Small intestine (tissue), 7 donors: ENCODE data around the gene APOL1. TPM values are rescaled to one million over a fixed set of nuclear protein-coding genes. Genes with fewer than 3 reads are reported as not detected.

Experiments
- DNase-seq, 2 donors: peaks; one replicate each; pipeline versions ENCODE4 v3.0.0 to v3.0.0-alpha.2; 2013
- FAIRE-seq: peaks from 2 replicates; lab custom pipeline; 2012; peaks lifted over from hg19 to GRCh38; lab: Jason Lieb, UNC
- H3K27ac ChIP-seq, 3 donors: one replicate each; pipeline ENCODE4 v1.5.1; 2013; ENCODE audit warnings: low read length in 2 of 3, mild to moderate bottlenecking in 2 of 3, control low read depth in 1 of 3, inconsistent platforms in 1 of 3, low read depth in 1 of 3, moderate library complexity in 1 of 3
- H3K27me3 ChIP-seq, 3 donors: one replicate each; pipeline ENCODE4 v1.6.1; 2013; ENCODE audit warnings: low read length in 3 of 3, inconsistent platforms in 1 of 3; ENCODE audit not compliant: control insufficient read depth in 3 of 3, insufficient read depth in 3 of 3
- H3K36me3 ChIP-seq, 3 donors: one replicate each; pipeline ENCODE4 v1.6.1; 2013; ENCODE audit warnings: low read length in 3 of 3, inconsistent platforms in 1 of 3, low read depth in 1 of 3, mild to moderate bottlenecking in 1 of 3, moderate library complexity in 1 of 3; ENCODE audit not compliant: control insufficient read depth in 3 of 3, insufficient read depth in 2 of 3
- H3K4me1 ChIP-seq, 3 donors: one replicate each; pipeline ENCODE4 v1.6.1; 2013; ENCODE audit warnings: low read length in 2 of 3, inconsistent platforms in 1 of 3, low read depth in 1 of 3, mild to moderate bottlenecking in 1 of 3, moderate library complexity in 1 of 3; ENCODE audit not compliant: control insufficient read depth in 3 of 3, insufficient read depth in 2 of 3
- H3K4me3 ChIP-seq, 3 donors: one replicate each; pipeline ENCODE4 v1.5.1; 2013; ENCODE audit warnings: low read length in 3 of 3, control low read depth in 1 of 3, inconsistent platforms in 1 of 3, low read depth in 1 of 3, mild to moderate bottlenecking in 1 of 3, moderate library complexity in 1 of 3
- H3K9me3 ChIP-seq, 2 donors: one replicate each; pipeline ENCODE4 v1.6.1; 2013; ENCODE audit warnings: low read depth in 1 of 2, low read length in 1 of 2; ENCODE audit not compliant: control insufficient read depth in 2 of 2, insufficient read depth in 1 of 2
- WGBS, 3 donors: extraction: QIAGEN DNeasy Blood & Tissue Kit; methylation state at CpG; one replicate each; pipeline ENCODE4 v1.1.7; 2013; 5-methylcytosine and 5-hydroxymethylcytosine counted together
- polyA plus RNA-seq, 4 donors: library from polyadenylated mRNA; stranded (reverse) in 3 of 4; unstranded in 1 of 4; fragments of 200-250 nt in 3 of 4; fragments of 120-200 nt in 1 of 4; gene quantifications; one replicate each; pipeline versions ENCODE4 v1.2.1 to v1.2.3, GENCODE V29; 2013
- donor health status: healthy with polysubstance abuse.
- donor health status: control.
- donor health status: control.
- donor health status: Bipolar disorder and iron deficiency.
- donor health status: healthy.

Gene APOL1
- polyA plus RNA-seq, 4 donors: 7.7 to 32.2 (median 8.5) TPM

DNA sequence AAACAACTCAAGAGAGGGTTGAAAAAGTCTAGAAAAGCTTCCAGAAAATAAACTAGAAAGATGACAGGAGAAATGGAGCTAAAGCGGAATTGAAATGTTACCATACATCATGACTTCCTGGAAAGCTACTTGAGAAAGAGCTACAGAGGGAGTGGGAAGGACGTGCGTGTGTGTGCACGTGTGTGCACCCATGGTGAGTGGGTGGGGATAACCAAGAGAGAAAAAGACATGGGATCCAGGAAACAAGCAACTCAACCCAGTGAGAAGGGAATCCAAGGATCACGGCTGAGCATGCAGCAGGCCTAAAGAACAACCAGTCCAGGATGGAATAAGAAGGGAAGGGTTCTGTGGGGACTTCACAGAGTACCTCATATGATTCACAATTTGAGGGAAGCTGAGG is 21.6 kb downstream of the APOL1 start:
- no peaks in the 10 kb centered on the region for H3K36me3 ChIP-seq

DNA sequence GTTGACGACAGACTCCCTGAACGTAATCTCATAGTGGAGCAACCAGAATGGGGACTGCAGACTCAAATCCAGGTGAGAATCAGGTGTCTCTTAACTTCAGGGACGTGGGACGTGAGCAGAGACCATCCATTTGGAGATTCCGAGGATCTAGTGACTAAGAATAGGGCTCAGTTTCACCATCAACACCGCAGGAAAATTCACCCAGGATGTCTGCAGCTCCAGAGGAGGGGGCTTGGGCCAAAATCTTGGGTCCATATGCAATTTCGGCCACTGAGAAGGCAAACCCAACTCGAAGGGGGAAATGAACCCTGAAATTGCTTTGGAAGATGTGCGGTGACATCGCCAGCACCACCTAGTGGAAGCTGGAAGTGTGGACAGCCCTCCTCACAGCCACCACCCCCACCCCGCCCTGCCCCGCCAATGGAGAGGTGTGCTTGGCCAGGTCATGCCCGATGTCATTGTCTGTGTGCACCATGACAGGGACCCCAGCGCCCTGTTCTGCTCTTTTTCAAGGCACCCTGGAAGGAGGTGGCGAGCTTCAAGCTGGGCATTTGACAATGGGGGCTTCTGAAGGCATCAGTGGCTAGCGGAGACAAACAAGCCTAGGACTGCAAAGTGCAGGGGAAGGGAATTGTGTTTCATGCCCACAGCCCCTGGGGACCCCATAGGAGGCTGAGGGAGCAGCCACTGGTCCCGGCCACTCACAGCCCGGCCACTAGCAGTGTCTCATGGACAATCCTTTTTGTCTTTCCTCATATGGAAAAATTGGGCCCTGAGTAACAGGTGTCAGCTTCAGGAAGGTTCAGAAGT is 24.8 kb downstream of the APOL1 start:
- H3K9me3 ChIP-seq: peaks cover 0 to 3% of the 10 kb centered on the region in 2 donors
- FAIRE-seq (no peak), DNase-seq (peak; percentile 71 to 73)
- no peaks in the 10 kb centered on the region for H3K4me1 ChIP-seq
- peaks cover 15 to 26% (median 16%) of the 10 kb centered on the region in 3 donors for H3K36me3 ChIP-seq
- H3K4me3 ChIP-seq: no peak overlapping the region
- H3K27me3 ChIP-seq: no peaks in the 10 kb centered on the region
- no peak overlapping the region for H3K27ac ChIP-seq
- WGBS, 3 donors: 26 to 31% (median 30%) methylated on average over 18 of the region's 18 CpGs

More for the DNA sequence above, 21.6 kb downstream of the APOL1 start:
- DNase-seq: no peak
- WGBS, 3 donors: 79 to 84% (median 80%) methylated on average over 5 of the region's 5 CpGs
- no peak overlapping the region for H3K27ac ChIP-seq
- FAIRE-seq: no peak
- H3K4me1 ChIP-seq: no peaks in the 10 kb centered on the region
- H3K9me3 ChIP-seq: peaks cover 0 to 3% of the 10 kb centered on the region in 2 donors
- no peak overlapping the region for H3K4me3 ChIP-seq
- no peaks in the 10 kb centered on the region for H3K27me3 ChIP-seq

DNA sequence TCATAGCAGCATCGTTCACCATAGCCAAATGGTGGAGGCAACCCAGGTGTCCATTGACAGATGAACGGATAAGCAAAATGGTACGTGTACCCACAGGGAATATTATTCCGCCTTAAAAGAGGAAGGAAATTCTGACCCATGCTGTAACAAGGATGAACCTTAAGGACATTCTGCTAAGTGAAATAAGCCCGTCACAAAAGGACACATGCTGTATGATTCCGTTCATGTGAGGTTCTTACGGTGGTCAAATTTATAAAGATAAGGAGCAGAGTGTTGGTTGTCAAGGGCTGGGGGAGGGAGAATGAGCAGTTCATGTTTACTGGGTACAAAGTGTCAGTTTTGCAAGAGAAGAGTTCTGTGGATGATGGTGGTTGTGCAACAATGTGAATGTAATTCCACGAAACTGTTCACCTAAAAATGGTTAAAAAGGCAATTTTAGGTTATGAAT is 26.3 kb downstream of the APOL1 start:
- 77 to 84% (median 83%) methylated on average over 8 of the region's 8 CpGs for WGBS, 3 donors
- Histone ChIP-seq H3K4me3 (no peak overlapping the region), H3K27me3 (no peaks in the 10 kb centered on the region), H3K4me1 (no peaks in the 10 kb centered on the region), H3K9me3 (peaks cover 0 to 3% of the 10 kb centered on the region in 2 donors), H3K36me3 (peaks cover 23 to 39% (median 26%) of the 10 kb centered on the region in 3 donors), H3K27ac (no peak overlapping the region)
- FAIRE-seq (no peak), DNase-seq (peak in 1 of 2 donors; percentile 73)

DNA sequence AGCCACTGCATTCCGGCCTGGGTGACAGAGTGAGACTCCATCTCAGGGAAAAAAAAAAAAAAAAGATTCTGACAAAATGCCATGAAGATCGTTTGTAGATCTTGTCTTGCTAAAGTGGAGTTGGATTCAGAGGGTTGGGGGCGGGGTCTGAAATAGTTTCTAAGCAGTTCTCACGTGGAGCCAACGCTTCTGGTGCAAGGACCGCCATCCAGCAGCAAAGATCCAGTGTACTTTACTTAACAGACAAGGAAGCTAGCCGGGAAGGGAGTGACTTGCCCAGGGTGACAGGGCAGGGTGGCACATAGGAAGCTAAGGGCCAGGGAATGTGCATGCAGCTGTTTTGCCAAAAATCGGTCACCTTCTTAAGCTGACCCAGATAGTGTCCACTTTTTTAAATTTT is 27.4 kb downstream of the APOL1 start:
- no peak for DNase-seq
- no peaks in the 10 kb centered on the region for H3K9me3 ChIP-seq
- H3K27me3 ChIP-seq: no peaks in the 10 kb centered on the region
- H3K27ac ChIP-seq: peak overlapping the region in 1 of 3 donors; percentile 3
- 61 to 74% (median 71%) methylated on average over 8 of the region's 8 CpGs for WGBS, 3 donors
- H3K4me3 ChIP-seq: no peak overlapping the region
- peaks cover 33 to 50% (median 38%) of the 10 kb centered on the region in 3 donors for H3K36me3 ChIP-seq
- FAIRE-seq: no peak
- no peaks in the 10 kb centered on the region for H3K4me1 ChIP-seq

DNA sequence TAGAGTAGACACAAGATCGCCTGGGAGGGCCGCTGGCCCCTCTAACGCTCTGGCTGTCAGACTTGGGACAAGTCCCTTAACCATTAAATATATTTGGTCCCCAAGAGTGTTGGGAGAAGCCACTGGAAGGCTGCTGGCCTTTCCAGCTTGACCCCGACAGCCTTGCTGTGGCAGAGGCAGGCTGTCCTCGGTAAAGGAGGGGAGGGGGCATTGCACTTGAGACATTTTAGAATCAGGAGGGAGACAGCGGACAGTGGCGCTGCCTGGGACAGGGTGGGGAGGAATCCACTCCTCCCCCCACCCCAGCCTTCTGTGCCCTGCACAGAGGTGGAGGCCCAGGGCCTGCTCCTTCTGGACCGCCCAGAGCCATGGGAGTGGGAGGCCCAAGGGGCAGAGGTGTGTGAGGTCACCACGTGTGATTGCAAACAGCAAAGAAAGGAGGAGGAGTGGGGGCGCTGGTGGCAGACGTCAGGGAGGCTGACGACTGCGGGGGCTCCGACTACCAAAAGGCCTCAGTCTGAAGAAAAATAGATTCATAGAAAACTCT is 28.9 kb downstream of the APOL1 start:
- H3K27ac ChIP-seq: no peak overlapping the region
- FAIRE-seq (no peak), DNase-seq (no peak)
- no peak overlapping the region for H3K4me3 ChIP-seq
- peaks cover 41 to 65% (median 41%) of the 10 kb centered on the region in 3 donors for H3K36me3 ChIP-seq
- 81 to 87% (median 85%) methylated on average over 14 of the region's 14 CpGs for WGBS, 3 donors
- H3K4me1 ChIP-seq: no peaks in the 10 kb centered on the region
- no peaks in the 10 kb centered on the region for H3K27me3 ChIP-seq
- H3K9me3 ChIP-seq: no peaks in the 10 kb centered on the region

DNA sequence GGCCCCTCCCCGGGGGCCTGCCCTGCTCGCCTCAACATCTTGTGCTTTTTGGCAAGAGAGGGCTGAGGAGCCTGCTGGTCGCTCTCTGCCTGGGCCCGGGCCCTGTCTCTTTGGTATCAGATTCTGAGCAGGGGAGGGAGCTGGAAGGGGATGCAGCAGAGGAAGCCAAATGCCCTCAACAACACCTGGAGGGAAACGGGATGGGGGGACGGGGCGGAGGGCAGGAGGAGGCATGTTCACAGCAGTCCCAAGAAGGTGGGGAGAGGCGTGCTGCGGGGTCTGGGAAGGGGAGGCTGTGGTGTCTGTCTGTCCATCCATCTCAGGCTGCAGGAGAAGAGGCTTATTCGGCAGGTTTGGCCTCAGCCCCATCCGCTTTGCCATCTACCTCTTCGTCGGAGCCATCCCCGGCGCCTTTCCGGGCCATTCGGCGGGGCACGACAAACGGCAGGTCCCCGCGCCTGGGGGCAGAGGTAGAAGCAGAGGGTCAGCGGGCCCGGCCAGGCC is 29.4 kb downstream of the APOL1 start:
- H3K9me3 ChIP-seq: no peaks in the 10 kb centered on the region
- peaks cover 41 to 70% (median 44%) of the 10 kb centered on the region in 3 donors for H3K36me3 ChIP-seq
- no peak overlapping the region for H3K27ac ChIP-seq
- H3K4me1 ChIP-seq: no peaks in the 10 kb centered on the region
- WGBS, 3 donors: 89 to 93% (median 89%) methylated on average over 23 to 24 of the region's 24 CpGs
- H3K4me3 ChIP-seq: no peak overlapping the region
- FAIRE-seq (no peak), DNase-seq (no peak)
- no peaks in the 10 kb centered on the region for H3K27me3 ChIP-seq

DNA sequence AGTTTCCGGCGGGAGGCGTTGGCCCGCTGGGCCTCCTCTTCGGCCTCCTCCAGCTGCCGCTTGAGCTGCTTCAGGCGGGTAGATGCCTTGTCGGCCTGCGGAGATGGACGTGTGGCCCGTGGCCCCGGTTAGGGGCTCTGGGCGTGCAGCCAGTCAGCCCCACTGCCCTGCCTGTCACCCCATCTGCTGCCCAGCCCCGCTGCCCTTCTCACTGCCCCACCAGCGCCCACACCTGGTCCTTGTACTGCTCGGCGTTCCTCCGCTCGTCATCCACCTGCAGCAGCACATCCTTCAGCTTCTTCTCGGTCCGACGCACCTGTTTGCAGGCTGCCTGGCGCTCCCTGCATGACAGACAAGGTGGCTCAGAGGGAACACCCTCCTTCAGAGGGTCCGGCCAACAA is 31.2 kb downstream of the APOL1 start:
- no peaks in the 10 kb centered on the region for H3K9me3 ChIP-seq
- WGBS, 3 donors: 93 to 95% (median 93%) methylated on average over 20 to 24 of the region's 24 CpGs
- H3K4me3 ChIP-seq: no peak overlapping the region
- no peaks in the 10 kb centered on the region for H3K27me3 ChIP-seq
- peaks cover 52 to 88% (median 59%) of the 10 kb centered on the region in 3 donors for H3K36me3 ChIP-seq
- DNase-seq (no peak), FAIRE-seq (no peak)
- no peaks in the 10 kb centered on the region for H3K4me1 ChIP-seq
- peak overlapping the region in 1 of 3 donors; percentile 30 for H3K27ac ChIP-seq

DNA sequence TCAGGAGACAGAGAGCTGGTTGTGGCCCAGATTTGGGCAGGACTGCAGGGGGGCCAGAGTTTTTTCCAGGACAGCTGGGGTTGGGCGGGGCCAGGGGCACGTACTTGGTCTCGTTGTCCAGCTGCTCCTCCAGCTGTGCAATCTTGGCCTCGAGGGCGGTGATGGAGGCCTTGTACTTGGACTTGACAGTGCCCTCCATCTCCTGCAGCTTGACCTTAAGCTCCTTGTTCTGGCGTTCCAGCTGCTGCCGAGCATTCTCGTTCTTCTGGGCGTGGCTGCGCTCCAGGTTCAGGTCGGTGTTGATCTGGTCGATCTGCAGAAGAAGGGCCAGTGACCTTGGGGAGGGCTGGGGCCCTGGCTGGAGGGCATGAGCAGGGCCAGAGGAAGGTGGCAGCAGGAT is 32.1 kb downstream of the APOL1 start:
- no peaks in the 10 kb centered on the region for H3K27me3 ChIP-seq
- H3K9me3 ChIP-seq: no peaks in the 10 kb centered on the region
- H3K4me1 ChIP-seq: no peaks in the 10 kb centered on the region
- FAIRE-seq (no peak), DNase-seq (no peak)
- H3K27ac ChIP-seq: peak overlapping the region in 1 of 3 donors; percentile 4
- H3K36me3 ChIP-seq: peaks cover 59 to 92% (median 62%) of the 10 kb centered on the region in 3 donors
- WGBS, 3 donors: 62 to 70% (median 68%) methylated on average over 12 of the region's 12 CpGs
- no peak overlapping the region for H3K4me3 ChIP-seq
